GM23338 (cell line): ENCODE measurements around the gene URI1. TPM values are rescaled to one million over a fixed set of nuclear protein-coding genes. Genes with fewer than 3 reads are reported as not detected.

Source experiments
- ATAC-seq: fragments of 200-7000 bp; cut with Tn5 transposase; 3 replicates; pipeline ENCODE4 v1.9.1; 2020
- DNase-seq: peaks from one replicate; pipeline ENCODE4 v3.0.0-alpha.2; 2015; ENCODE audit warnings: low spot score
- H2AFZ ChIP-seq: fragments of 200-600 bp; sonication (generic); 2 replicates; pipeline ENCODE4 v1.8.0; 2016; ENCODE audit warnings: antibody characterized with exemption, mild to moderate bottlenecking, moderate library complexity
- H3F3A ChIP-seq: fragments of 200-600 bp; sonication (generic); replicated peaks from 2 replicates; pipeline ENCODE4 v1.8.0; 2017; ENCODE audit warnings: antibody characterized with exemption, mixed run types, low read depth
- H3K27ac ChIP-seq: fragments of 200-600 bp; sonication (generic); 2 replicates; pipeline ENCODE4 v1.6.1; 2016; ENCODE audit warnings: low read depth
- H3K27me3 ChIP-seq: fragments of 200-600 bp; sonication (generic); 2 replicates; pipeline ENCODE4 v1.8.0; 2016; ENCODE audit warnings: mild to moderate bottlenecking, mixed run types, moderate library complexity; ENCODE audit not compliant: insufficient read depth
- H3K36me3 ChIP-seq: fragments of 200-600 bp; sonication (generic); 2 replicates; pipeline ENCODE4 v1.8.0; 2016; ENCODE audit warnings: mild to moderate bottlenecking; ENCODE audit not compliant: insufficient read depth
- H3K4me1 ChIP-seq: fragments of 200-600 bp; sonication (generic); 2 replicates; pipeline ENCODE4 v1.8.0; 2016; ENCODE audit warnings: mild to moderate bottlenecking, moderate library complexity; ENCODE audit not compliant: insufficient read depth
- H3K4me2 ChIP-seq: fragments of 200-600 bp; sonication (generic); 2 replicates; pipeline ENCODE4 v1.7.1; 2017; ENCODE audit warnings: mixed run types
- H3K4me3 ChIP-seq: fragments of 200-600 bp; sonication (generic); 2 replicates; pipeline ENCODE4 v1.6.1; 2016; ENCODE audit warnings: mixed run types
- H3K79me2 ChIP-seq: fragments of 200-600 bp; sonication (generic); replicated peaks from 2 replicates; pipeline ENCODE4 v1.8.0; 2017; ENCODE audit warnings: mild to moderate bottlenecking; ENCODE audit not compliant: insufficient read depth
- H3K9me2 ChIP-seq: fragments of 200-600 bp; sonication (generic); 2 replicates; pipeline ENCODE4 v1.8.0; 2017; ENCODE audit not compliant: insufficient read depth
- H4K20me1 ChIP-seq: fragments of 200-600 bp; sonication (generic); replicated peaks from 2 replicates; pipeline ENCODE4 v1.8.0; 2017; ENCODE audit warnings: mild to moderate bottlenecking; ENCODE audit not compliant: insufficient read depth
- H3K27ac Mint-ChIP-seq: 2 replicates; pipeline ENCODE4 v1.8.0; 2020; ENCODE audit warnings: inconsistent platforms, mild to moderate bottlenecking, moderate library complexity, mixed read lengths
- H3K27me3 Mint-ChIP-seq: 3 replicates; pipeline ENCODE4 v1.8.0; 2022; ENCODE audit warnings: low read depth, mild to moderate bottlenecking, moderate library complexity, mixed read lengths, inconsistent platforms; ENCODE audit not compliant: insufficient read depth, poor library complexity
- H3K36me3 Mint-ChIP-seq: 3 replicates; pipeline ENCODE4 v1.8.0; 2021; ENCODE audit warnings: low read depth, mild to moderate bottlenecking, inconsistent platforms, moderate library complexity, mixed read lengths
- H3K4me1 Mint-ChIP-seq: 3 replicates; pipeline ENCODE4 v1.8.0; 2020; ENCODE audit warnings: mild to moderate bottlenecking, inconsistent platforms, mixed read lengths
- H3K4me3 Mint-ChIP-seq: 3 replicates; pipeline ENCODE4 v1.8.0; 2021; ENCODE audit warnings: moderate library complexity, mild to moderate bottlenecking, inconsistent platforms, mixed read lengths
- H3K9me3 Mint-ChIP-seq: 3 replicates; pipeline ENCODE4 v1.8.0; 2020; ENCODE audit warnings: moderate library complexity, mild to moderate bottlenecking, inconsistent platforms, mixed read lengths
- CREB1 ChIP-seq: fragments of 250-450 bp; sonication (Bioruptor Pico); IDR thresholded peaks from 2 replicates; pipeline ENCODE4 v1.5.0; 2020; ENCODE audit warnings: low read depth, mild to moderate bottlenecking, moderate library complexity
- EZH2 ChIP-seq: fragments of 200-600 bp; sonication (generic); IDR thresholded peaks from one replicate; pipeline ENCODE4 v1.8.0; 2017; ENCODE audit warnings: antibody characterized with exemption, mild to moderate bottlenecking, low read depth; ENCODE audit not compliant: unreplicated experiment
- JUNB ChIP-seq: IDR thresholded peaks from one replicate; pipeline ENCODE4 v1.6.1; 2016; ENCODE audit warnings: antibody characterized with exemption; ENCODE audit not compliant: unreplicated experiment
- NANOG ChIP-seq: IDR thresholded peaks from 2 replicates; pipeline ENCODE4 v1.6.1; 2016; ENCODE audit warnings: antibody characterized with exemption, borderline replicate concordance
- POLR2AphosphoS5 ChIP-seq: IDR thresholded peaks from 2 replicates; pipeline ENCODE4 v1.6.1; 2016; ENCODE audit warnings: antibody characterized with exemption, low read depth
- ZNF331 ChIP-seq: fragments of 250-450 bp; sonication (Bioruptor Pico); IDR thresholded peaks from 2 replicates; pipeline ENCODE4 v1.5.0; 2020; ENCODE audit warnings: low read depth, mild to moderate bottlenecking, moderate library complexity
- ZNF462 ChIP-seq: fragments of 250-450 bp; sonication (Bioruptor Pico); IDR thresholded peaks from 2 replicates; pipeline ENCODE4 v1.5.0; 2020; ENCODE audit warnings: mild to moderate bottlenecking, moderate library complexity
- polyA plus RNA-seq: library from polyadenylated mRNA; unstranded; fragments of >200 nt; fragmentation: Nextera tagmentation; extraction: Ambion mirVana; gene quantifications from 2 replicates; pipeline ENCODE4 v1.2.1, GENCODE V29; 2016
- total RNA-seq: library from RNA; depleted of rRNA; stranded (reverse); fragments of >200 nt; shearing (Covaris generic); gene quantifications from 2 replicates; pipeline ENCODE4 v1.2.3, GENCODE V29; 2014

URI1 gene
- total and polyA plus RNA-seq, 2 experiments from 2014 or later, result 27.6 to 68.4 TPM

- TF ChIP-seq ZNF462 (no peak), POLR2AphosphoS5 (no peak), NANOG (no peak), JUNB (no peak), EZH2 (no peak)
Observed at GRCh38 chr19:29953352-29954247, 11.6 kb downstream of the URI1 start (continued).

GRCh38 chr19:29956855-29957254 is 14.8 kb downstream of the URI1 start:
- H3K27me3 Mint-ChIP-seq, result peaks cover 2% of the 10 kb centered on the region
- Histone ChIP-seq H3K9me2 (no peaks in the 10 kb centered on the region), H2AFZ (no peak overlapping the region), H3K27me3 (no peaks in the 10 kb centered on the region), H3K4me2 (no peak overlapping the region), H3K36me3 (no peaks in the 10 kb centered on the region), H3K79me2 (peaks cover 100% of the 10 kb centered on the region), H4K20me1 (no peaks in the 10 kb centered on the region; the same call in none of the 2 replicates), H3K4me1 (peaks cover 16% of the 10 kb centered on the region), H3F3A (no peaks in the 10 kb centered on the region), H3K27ac (no peak overlapping the region), H3K4me3 (no peak overlapping the region)
- no peak overlapping the region for H3K27ac Mint-ChIP-seq
- TF ChIP-seq JUNB (no peak), CREB1 (CRISPR knock-in tag) (no peak), ZNF331 (CRISPR knock-in tag) (no peak)
- no peak overlapping the region for H3K4me3 Mint-ChIP-seq
- peaks cover 3% of the 10 kb centered on the region; the same call in 2 of the 3 replicates for H3K9me3 Mint-ChIP-seq
- H3K4me1 Mint-ChIP-seq, result peaks cover 18% of the 10 kb centered on the region
- ATAC-seq (no peak), DNase-seq (no peak)
- H3K36me3 Mint-ChIP-seq, result peaks cover 4% of the 10 kb centered on the region; the same call in 2 of the 3 replicates
